DMS 273 treated with DMSO at 0.1 percent for 48 hours (cell line): Measurements from ENCODE around the gene EIF2AK3.
"Not testable (repeated sequence)": the region's sequence is repeated elsewhere in the genome, so short reads cannot be mapped to it uniquely, and the experiment has no call there.

Source experiments
- DNase-seq: peaks from one replicate; lab custom pipeline; 2025; lab: John Stamatoyannopoulos, UW

The EIF2AK3 gene

GRCh38 chr2:88627055-88627855 lies at the start of gene EIF2AK3:
TSS of gene EIF2AK3 (minus strand) at chr2:88627464. CDS start at chr2:88627274, 190 bp downstream.
- DNase-seq = peak; percentile 100

GRCh38 chr2:88673363-88673762 lies 46.1 kb upstream of the EIF2AK3 start:
- DNase-seq = no peak

GRCh38 chr2:88671786-88672427 lies 44.6 kb upstream of the EIF2AK3 start:
- DNase-seq = peak; percentile 6

GRCh38 chr2:88669482-88670214 lies 42.4 kb upstream of the EIF2AK3 start:
- no peak for DNase-seq

GRCh38 chr2:88668862-88669261 lies 41.6 kb upstream of the EIF2AK3 start:
- DNase-seq = no peak

GRCh38 chr2:88667219-88667618 lies 40.0 kb upstream of the EIF2AK3 start:
- no peak for DNase-seq

- DNase-seq = no peak
Observed at GRCh38 chr2:88666576-88666975, 39.3 kb upstream of the EIF2AK3 start.

GRCh38 chr2:88660622-88661021 lies 33.4 kb upstream of the EIF2AK3 start:
- no peak for DNase-seq

- peak; percentile 90 for DNase-seq
Observed at GRCh38 chr2:88659538-88659915, 32.3 kb upstream of the EIF2AK3 start.

GRCh38 chr2:88658881-88659537 lies 31.7 kb upstream of the EIF2AK3 start:
- DNase-seq = peak; percentile 38

GRCh38 chr2:88658326-88658725 lies 31.1 kb upstream of the EIF2AK3 start:
- no peak for DNase-seq

- no peak for DNase-seq
Observed at GRCh38 chr2:88657131-88657530, 29.9 kb upstream of the EIF2AK3 start.

- DNase-seq = no peak
Observed at GRCh38 chr2:88656690-88657089, 29.4 kb upstream of the EIF2AK3 start.

GRCh38 chr2:88654714-88655113 lies 27.4 kb upstream of the EIF2AK3 start:
- DNase-seq = no peak

- DNase-seq = no peak
Observed at GRCh38 chr2:88651646-88652045, 24.4 kb upstream of the EIF2AK3 start.

GRCh38 chr2:88645291-88645882 lies 18.1 kb upstream of the EIF2AK3 start:
- DNase-seq = not testable (repeated sequence)

- DNase-seq = no peak
Observed at GRCh38 chr2:88642278-88642677, 15.0 kb upstream of the EIF2AK3 start.

- DNase-seq = no peak
Observed at GRCh38 chr2:88641330-88641729, 14.1 kb upstream of the EIF2AK3 start.

- no peak for DNase-seq
Observed at GRCh38 chr2:88639865-88640264, 12.6 kb upstream of the EIF2AK3 start.

- DNase-seq = no peak
Observed at GRCh38 chr2:88638743-88639142, 11.5 kb upstream of the EIF2AK3 start.

GRCh38 chr2:88638123-88638650 lies 10.9 kb upstream of the EIF2AK3 start:
- no peak for DNase-seq

GRCh38 chr2:88637464-88637863 lies 10.2 kb upstream of the EIF2AK3 start:
- no peak for DNase-seq
